ENCODE measurements around the gene UQCRC2.
"Not testable (repeated sequence)": the region's sequence is repeated elsewhere in the genome, so short reads cannot be mapped to it uniquely, and the experiment has no call there.

The UQCRC2 gene

GRCh38 chr16:22013486-22013885 is 60.3 kb downstream of the UQCRC2 start:
- DNase-seq = no peak

GRCh38 chr16:22014271-22014873 is 61.2 kb downstream of the UQCRC2 start:
- DNase-seq = no peak

DNA sequence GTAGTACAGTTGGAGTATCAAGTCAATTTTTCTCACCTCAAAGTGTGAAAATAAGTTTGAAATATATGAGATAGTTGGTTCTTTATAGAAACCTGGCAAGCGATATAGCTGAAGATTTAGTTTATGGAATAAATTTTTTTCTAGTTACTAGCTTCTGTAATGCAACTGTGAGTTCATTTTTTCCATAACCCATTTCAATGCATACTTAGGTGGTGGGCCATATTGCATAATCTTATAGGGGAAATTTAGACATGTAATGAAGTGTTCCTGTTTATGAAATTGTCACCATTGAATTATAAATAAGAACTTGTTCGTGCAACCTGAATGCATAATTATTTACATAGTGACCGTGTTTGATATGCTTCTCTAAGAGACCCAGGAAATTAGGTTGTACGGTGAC is 63.8 kb downstream of the UQCRC2 start:
- DNase-seq = no peak

- no peak for DNase-seq
Measured at GRCh38 chr16:22018559-22018958, 65.4 kb downstream of the UQCRC2 start.

DNA sequence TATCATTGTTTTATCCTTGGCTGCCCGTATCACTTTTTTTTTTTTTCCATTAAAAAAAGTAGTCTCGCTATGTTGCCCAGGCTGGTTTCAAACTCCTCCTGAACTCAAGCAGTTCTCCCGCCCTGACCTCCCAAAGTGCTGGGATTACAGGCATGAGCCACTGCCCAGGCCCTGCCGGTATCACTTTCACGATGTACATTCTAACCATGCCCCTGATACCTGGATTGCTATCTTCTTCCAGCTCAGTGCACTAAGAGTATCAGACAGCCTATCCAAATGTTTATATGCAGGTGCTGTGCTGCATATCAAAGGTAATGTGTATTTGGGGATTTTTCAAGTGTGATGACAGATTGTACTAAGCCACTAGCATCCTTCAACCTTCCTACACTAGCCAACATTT is 69.0 kb downstream of the UQCRC2 start:
- no peak for DNase-seq

DNA sequence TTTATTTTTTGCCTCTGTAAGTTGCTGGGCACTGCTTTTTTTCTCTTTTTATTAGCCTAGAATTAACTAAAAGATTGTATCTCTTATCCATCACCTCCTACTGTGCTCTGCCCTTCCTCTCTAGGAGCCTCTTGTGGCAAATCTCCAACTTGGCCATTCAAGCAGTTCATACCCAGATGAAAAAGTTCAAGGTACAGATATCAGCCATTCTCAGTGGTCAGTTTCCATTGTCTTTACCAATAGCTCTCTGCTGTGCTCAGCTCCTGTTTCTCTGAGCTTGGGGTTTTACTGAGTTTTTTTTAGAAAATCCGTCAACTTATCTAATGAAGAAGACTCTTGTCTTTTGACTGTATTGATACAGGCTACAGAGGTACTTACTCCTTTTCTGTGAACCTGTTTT is 70.3 kb downstream of the UQCRC2 start:
- no peak for DNase-seq

- DNase-seq = not testable (repeated sequence)
Measured at GRCh38 chr16:22024785-22025184, 71.6 kb downstream of the UQCRC2 start.

GRCh38 chr16:22027633-22028032 is 74.5 kb downstream of the UQCRC2 start:
- no peak for DNase-seq

DNA sequence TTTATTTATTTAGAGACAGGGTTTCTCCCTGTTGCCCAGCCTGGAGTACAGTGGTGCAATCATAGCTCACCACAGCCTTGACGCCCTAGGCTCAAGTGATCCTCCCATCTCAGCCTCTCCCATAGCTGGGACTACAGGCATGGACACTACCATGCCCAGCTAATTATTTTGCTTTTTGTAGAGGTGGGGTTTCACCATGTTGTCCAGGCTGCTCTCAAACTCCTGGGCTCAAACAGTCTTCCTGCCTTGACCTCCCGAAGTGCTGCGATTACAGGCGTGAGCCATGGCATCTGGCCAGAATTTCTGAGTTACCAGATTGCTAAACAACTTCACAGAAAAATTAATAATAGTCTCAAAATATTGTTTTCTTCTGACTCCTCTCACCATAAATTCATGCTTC is 76.5 kb downstream of the UQCRC2 start:
- DNase-seq = no peak

DNA sequence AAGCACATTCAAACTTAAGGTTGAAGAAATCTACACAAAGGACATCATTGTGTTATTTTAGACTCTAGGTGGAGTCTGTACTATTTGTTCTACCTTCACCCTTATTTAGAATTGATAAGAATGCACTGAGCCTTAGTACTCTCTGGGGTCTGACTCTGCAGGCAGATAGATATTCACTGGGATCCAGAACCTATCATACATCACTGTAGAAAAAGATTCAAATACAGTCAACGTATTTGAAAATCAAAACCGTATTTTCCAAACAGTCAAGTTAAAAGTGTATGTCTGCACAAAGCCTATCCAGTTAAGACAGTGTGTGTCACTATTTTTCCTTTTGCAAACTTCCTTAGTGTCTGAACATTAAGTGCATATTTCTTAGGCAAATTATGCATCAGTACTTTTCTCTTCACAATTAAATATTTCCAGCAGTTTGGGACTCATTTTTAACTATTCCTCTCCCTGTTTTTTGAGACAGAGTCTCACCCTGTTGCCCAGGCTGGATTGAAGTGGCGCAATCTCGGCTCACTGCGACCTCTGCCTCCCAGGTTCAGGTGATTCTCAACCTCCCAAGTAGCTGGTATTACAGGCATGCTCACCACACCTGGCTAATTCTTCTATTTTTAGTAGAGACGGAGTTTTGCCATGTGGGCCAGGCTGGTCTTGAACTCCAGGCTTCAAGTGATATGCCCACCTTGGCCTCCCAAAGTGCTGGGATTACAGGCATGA is 77.1 kb downstream of the UQCRC2 start:
- DNase-seq = no peak

DNA sequence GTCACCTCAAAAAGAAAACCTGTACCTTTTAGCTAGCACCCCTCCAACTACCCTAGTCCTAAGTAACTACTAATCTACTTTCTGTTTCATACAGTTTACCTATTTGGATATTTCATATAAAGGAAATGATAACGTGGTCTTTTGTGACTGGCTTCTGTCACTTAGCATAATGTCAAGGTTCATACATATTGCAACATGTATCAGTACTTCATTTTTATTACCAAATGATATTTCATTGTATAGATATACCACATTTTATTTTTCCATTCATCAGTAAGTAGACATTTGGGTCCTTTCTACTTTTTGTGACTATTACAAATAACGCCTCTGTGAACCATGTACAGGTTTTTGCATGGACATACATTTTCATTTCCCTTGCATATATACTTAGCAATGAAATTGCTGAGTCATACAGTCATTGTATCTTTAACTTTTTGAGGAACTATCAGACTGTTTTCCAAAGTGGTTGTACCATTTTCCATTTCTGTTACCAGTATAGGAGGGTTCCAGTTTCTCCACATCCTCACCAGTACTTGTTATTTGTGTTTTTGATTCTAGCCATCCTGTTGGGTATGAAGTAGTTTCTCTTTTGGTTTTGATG is 78.4 kb downstream of the UQCRC2 start:
- DNase-seq = no peak
